HL-60/S4 treated with retinoic acid at 250 ng/mL for 4 days and 3 days (cell line): ENCODE measurements around the gene XKR7.
"Not testable (repeated sequence)": the region's sequence is repeated elsewhere in the genome, so short reads cannot be mapped to it uniquely, and the experiment has no call there.

Experiments
- in situ Hi-C: fragments of 300-500 bp; cut with MboI; formaldehyde crosslinking; loops from 2 replicates; pipeline ENCODE4 v1.7.0; 2022; ENCODE audit warnings: low sequenced_read_pairs

Gene XKR7, protein sequence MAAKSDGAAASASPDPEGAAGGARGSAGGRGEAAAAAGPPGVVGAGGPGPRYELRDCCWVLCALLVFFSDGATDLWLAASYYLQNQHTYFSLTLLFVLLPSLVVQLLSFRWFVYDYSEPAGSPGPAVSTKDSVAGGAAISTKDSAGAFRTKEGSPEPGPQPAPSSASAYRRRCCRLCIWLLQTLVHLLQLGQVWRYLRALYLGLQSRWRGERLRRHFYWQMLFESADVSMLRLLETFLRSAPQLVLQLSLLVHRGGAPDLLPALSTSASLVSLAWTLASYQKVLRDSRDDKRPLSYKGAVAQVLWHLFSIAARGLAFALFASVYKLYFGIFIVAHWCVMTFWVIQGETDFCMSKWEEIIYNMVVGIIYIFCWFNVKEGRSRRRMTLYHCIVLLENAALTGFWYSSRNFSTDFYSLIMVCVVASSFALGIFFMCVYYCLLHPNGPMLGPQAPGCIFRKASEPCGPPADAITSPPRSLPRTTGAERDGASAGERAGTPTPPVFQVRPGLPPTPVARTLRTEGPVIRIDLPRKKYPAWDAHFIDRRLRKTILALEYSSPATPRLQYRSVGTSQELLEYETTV

DNA sequence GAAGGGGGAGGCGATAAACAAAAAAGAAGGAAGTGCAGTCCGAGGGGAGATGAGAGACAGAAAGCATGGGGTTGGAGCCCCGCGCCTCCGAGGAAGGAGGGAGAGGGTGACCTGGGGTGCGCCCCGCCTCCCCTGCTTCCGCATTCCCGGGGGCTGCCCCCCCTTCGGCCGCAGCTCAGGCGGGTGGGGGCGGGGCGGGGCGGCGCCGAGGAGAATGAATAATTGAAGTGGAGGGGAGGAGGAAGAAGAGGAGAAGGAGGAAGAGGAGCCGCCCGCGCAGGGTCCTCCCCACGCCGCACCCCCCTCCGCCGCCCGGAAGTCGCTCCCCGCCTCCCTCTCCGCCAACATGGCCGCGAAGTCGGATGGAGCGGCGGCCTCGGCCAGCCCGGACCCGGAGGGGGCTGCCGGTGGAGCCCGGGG, at the start of gene XKR7:
Gene XKR7, plus strand, starts transcription at position 322 of the 420 bp plus-strand sequence. Its CDS starts 25 bp downstream, at position 347.
- in situ Hi-C loops, result no loop called here

DNA sequence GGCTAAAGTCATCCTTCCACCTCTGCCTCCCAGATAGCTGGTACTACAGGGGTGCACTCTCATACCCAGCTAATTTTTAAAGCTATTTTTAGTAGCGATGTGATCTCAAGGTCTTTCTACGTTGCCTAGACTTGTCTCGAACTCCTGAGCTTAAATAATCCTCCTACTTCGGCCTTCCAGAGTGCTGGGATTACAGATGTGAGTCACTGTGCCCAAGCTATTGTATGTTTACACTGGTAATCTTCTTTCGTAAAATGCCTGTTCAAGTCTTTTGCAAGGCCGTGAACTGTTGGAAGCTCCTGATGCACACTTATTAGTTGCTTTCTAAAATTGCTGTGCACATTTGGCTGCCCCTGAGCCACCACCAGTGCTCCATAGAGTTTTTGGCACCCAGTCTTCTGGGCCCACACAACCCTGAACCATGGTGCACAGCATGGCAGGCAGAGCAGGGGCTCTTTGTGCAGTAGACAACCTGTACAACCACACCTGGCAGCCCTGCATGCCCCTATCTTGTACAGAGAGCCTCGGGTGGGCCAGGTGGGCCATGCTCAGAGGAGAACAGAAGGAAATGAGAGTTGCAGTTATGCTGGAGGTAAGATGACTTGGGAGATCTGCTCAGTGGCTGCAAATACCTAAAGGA, 49.4 kb upstream of the XKR7 start:
- in situ Hi-C loops, result no loop called here

DNA sequence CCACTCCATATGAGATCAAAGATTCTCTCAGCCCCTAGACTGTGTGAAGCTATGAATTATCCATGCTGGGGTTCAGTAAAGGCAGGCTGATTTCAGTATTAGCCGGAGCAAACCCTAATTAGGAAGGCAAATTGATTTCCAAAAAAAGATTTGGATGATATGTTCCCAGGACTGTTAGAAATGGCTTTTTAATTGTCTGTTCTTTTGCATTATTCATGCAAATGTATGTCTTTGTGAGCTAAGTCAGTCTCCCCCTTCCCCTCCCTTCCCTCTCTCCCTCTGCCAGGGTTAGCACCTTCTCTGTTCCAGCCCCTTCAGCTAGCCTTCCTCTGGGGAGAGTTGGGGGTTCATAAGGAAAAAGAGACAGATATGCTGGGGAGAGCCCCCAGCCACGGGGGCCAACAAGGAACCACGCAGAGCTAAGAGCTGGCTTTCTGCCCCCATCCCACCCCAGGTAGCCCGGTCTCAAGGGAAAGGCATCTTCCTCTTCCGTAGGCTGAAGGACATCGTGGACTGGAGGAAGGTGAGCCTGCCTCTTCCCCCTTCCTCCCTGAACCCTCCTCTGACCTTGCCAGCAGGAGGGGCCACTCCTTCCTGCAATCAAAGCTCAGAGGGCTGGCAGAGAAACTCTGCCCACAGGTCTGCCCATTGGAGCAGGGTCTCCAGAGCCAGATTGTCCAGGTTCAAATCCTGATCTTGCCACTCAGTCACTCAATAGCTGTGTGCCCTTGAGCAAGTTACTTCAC, 48.4 kb upstream of the XKR7 start:
- in situ Hi-C loops, result no loop called here

DNA sequence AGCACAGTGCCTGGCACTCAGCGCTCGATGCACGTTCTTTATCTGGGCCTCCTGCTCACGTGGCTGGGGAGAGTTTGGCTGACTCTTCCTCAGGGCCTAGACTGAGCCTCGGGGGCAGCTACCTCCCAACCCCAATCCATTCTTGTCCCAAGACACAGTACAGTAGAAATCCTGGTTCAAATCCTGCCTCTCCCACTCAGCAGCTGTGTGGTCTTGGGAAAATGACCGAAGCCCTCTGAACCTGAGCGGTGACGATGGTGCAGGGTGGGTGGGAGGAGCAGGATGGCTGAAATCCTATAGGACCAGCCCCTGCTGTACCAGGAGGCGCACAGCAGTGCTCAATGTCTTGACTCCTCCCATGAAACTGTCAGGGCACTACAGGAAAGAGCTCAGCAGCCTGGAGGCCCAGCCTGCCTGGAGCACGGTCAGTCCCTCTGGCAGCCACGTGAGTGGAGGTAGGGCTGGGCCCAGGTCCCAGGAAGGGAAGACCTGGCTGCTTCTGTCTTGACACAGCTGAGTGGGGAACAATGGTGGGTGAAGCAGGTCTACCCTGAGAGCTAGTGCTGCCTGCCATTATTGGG, 47.6 kb upstream of the XKR7 start:
- in situ Hi-C loops, result no loop called here

DNA sequence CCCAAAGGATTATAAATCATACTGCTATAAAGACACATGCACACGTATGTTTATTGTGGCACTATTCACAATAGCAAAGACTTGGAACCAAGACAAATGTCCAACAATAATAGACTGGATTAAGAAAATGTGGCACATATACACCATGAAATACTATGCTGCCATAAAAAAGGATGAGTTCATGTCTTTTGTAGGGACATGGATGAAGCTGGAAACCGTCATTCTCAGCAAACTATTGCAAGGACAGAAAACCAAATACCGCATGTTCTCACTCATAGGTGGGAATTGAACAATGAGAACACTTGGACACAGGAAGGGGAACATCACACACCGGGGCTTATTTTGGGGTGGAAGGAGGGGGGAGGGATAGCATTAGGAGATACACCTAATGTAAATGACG, 46.5 kb upstream of the XKR7 start:
- in situ Hi-C loops, result not testable (repeated sequence)

DNA sequence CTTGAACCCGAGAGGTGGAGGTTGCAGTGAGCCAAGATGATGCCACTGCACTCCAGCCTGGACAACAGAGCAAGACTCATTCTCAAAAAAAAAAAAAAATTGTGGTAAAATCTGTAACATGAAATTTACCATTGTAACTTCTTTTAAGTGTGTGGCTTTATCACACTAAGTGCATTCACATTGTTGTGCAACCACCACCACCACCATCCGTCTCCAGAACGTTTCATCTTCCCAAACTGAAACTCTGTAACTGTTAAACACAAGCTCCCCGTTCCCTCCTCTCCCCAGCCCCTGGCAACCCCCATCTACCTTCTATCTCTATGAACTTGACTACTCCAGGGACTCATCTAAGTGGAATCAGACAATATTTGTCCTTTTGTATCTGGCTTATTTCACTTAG, 45.8 kb upstream of the XKR7 start:
- in situ Hi-C loops, result no loop called here

DNA sequence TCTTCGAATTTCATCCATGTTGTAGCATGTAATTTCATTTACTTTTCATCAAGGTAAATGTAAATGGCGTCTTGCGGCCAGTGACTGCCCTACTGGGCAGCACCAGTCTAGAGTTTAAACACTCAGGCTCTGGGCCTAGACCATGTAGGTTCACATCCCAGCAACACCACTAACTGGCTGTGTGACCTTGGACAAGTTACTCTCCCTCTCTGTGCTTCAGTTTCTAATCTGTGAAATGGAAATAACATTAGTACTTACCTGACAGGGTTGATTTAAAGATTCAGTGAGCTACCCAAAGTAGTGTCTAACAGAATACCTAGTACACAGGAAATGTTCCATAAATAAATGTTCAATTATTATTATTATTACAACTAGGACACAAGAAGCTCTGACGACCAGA, 45.4 kb upstream of the XKR7 start:
- in situ Hi-C loops, result no loop called here

DNA sequence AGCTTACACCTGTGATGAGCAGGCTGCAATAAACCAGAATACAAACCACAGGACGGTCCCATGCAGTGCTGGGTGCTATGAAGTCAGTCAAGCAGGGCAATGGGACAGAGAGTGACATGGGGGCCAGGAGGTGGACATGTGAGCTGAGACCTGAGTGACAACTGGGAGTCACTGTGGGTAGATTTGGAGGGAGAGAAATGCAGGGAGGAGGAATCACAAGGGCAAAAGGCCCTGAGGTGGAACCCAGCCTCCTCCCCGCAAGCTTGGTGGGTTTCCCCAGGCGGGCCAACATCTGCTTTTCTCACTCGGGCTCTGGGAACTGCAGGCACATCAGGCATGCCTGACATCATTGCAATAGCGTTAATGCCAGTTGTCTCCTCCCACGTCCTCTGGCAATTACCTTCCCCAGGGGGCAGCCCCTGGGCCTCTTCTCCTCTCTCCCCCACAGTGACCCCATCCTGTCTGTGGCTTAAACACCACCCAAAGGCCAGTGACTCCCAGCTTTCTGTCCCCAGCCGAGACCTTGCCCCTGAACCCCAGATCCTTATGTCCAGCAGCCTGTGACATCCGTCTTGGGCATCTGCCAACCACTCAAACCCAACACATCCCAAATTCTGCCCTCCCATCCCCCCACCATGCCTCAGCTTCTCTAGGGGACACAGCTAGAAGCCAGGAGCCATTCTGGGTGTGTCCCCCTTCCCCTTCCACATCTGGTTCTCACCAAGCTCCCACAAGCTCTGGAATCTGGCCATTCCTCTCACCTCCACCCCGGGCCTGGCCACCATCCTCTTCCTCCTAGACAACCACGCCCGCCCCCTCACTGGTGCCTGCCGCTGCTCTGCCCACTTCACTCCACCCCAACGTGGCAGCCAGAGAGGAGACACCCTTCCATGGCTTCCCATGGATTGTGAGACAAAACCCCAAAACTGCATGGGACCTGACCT, 44.3 kb upstream of the XKR7 start:
- in situ Hi-C loops, result no loop called here

DNA sequence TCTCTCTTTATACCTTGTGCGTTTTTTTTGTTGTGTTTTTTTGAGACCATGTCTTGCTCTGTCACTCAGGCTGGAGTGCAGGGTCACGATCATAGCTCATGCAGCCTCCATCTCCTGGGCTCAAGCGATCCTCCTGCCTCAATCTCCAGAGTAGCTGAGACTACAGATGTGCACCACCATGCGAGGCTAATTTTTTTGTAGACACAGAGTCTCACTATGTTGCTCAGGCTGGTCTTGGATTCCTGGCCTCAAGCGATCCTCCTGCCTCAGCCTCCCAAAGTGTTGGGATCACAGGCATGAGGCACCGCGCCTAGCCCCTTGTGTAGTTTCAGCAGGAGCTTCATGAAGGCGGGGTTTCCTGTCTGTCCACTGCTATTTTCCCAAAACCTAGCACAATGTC, 43.4 kb upstream of the XKR7 start:
- in situ Hi-C loops, result no loop called here

DNA sequence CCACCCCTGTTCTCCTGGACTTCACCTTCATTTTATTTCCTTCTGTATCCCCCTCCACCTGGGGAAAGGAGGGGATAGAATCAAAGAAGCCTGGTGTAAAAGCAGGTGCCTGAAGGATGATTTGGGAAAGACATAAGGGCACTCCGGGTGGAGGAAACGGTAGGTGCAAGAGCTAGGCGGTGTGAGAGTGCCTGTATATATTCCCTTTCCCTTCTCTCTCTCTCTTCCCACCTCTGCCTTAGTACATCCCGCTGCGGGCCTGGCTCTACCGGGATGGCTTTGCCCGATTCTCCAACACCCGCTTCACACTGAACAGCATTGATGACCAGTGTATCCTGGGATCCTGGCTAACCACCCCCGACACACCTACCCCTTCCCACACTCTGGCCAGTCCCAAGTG, 42.3 kb upstream of the XKR7 start:
- in situ Hi-C loops, result no loop called here

DNA sequence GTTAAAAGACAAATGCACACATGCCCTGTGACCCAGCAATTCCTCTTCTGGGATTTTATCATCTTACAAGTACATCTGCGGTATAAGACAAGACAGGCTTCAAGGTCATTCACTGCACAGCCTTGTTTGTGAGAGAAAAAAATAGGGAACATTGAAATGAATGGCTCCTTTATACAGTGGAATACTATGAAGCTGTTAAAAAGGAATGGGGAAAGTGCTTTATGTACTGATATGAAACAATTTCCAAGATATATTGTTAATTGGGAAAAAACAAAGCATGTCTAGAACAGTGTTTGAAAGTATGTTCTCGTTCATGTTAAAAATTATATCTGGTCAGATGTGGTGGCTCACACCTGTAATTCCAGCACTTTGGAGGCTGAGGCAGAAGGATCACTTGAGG, 41.5 kb upstream of the XKR7 start:
- in situ Hi-C loops, result no loop called here

DNA sequence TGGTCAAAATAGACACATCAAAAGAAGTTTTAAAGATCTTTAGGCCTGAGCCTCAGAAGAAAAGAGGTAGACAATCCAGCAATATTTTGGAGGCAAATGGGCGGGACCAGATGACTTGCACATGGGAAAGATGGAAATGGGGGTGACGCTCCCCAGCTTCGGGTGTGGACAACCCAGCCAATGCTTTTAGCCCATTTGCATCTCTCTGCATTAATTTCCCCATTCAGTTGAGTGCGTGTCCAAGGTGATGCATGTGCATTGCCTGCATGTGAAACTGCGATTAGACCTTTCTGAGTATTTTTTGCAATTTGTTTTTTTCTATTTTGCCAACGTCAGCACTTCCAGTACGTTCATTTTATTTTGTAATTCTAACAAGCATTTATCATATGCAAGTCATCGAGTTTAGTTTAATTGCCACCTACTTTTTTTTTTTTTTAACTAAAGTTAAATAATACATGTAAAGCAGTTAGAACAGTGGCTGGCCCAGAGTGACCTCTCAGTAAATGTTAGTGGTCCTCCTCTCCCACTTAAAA, 40.3 kb upstream of the XKR7 start:
- in situ Hi-C loops, result no loop called here

DNA sequence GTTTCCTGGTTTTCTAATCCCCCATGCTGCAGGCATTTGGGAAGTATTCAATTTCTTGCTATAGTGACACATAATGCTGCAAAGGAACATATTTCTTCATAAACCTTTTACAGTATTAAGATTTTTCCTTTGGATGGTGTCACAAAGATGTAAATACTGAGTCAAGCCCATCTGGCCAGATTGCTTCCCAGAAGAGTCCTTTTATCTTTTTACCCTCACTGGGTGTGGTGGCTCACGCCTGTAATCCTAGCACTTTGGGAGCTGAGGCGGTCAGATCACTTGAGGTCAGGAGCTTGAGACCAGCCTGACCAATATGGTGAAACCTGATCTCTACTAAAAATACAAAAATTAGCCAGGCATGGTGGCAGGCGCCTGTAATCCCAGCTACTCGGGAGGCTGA, 38.3 kb upstream of the XKR7 start:
- in situ Hi-C loops, result not testable (repeated sequence)

DNA sequence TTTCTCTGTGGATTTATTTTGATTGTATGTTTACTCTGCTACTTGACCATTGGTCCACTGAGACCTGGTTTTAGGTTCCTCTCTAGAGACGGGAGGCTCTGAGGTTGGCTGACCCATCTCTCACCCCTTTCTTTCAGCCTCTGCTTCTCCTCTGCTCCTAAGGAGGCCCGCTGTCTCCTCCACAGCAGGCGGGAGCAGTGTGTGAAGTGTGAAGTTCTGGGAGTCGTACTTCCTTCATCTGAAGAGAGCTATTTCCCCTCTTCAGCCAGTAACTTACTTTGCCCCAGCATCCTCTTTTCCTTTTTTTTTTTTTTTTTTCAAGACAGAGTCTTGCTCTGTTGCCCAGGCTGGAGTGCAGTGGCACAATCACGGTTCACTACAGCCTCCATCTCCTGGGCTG, 37.2 kb upstream of the XKR7 start:
- in situ Hi-C loops, result no loop called here

DNA sequence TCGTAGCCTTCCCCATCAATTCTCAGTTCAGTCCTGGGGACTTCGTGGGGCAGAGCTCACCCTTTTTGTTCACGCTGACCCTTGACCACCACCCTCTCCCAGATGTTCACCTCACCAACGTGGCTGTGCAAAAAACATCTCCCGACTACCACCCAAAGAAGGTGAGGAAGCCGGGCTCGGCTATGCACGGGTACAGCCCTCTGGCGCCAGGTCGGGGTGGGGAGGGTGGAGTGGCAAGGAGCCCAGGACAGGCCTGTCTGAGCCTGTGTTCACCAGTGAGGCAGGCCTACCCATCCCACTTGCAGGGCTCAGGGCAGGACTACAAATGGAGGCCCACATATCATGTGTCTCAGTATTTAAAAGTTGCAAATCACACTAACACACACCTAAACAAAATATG, 34.3 kb upstream of the XKR7 start:
- in situ Hi-C loops, result no loop called here

DNA sequence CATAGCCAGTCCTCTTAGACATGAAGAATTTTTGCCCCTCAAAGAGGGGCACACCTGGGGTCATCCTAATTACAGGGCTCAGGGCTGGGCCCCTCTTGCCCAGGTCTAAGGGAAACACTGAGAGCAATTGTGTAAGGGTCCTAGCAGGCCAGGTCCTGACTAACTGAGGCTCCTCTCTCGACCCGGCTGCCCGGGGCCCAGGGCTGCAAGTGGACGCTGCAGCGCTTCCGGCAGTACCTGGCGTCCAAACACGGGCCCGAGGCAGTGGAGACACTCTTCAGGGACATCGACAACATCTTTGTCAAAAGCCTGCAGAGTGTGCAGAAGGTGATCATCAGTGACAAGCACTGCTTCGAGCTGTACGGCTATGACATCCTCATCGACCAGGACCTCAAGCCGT, 33.5 kb upstream of the XKR7 start:
- in situ Hi-C loops, result no loop called here

DNA sequence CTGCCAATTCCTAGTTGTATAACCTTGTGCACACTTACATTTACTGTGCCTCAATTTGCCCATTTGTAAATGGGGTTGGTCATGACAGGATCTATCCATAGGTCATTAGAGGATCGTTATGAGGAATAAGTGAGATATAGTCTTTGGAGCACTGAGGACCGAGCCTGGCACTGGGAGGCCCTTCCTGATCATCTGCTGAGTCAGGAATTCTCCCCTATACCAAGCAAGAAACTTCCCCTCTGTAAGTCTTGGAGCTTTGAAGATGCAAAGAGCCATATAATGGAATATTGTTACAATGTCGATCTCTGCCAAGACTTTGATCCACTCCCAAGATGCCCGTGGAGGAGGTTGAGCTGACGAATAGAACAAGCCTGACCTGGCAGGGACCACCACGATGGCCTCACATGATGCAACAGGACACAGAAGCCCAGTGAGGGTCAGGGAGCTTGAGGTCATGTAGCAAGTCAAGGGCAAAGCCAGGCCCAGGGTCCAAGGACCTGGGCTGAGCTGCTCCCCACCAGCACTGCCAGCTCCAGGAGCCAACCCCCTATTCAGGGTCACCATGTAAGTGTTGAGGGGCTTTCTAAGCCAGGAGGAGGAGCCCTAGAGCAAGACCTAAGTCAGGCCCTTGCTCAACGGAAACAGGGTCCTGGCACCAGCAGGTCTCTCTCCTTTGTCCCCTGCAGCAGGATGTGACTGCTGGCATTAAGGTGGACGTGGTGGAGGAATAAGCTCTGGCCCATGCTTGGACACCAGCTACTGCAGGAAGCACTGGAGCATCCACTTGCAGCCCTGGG, 32.8 kb upstream of the XKR7 start:
- in situ Hi-C loops, result no loop called here

DNA sequence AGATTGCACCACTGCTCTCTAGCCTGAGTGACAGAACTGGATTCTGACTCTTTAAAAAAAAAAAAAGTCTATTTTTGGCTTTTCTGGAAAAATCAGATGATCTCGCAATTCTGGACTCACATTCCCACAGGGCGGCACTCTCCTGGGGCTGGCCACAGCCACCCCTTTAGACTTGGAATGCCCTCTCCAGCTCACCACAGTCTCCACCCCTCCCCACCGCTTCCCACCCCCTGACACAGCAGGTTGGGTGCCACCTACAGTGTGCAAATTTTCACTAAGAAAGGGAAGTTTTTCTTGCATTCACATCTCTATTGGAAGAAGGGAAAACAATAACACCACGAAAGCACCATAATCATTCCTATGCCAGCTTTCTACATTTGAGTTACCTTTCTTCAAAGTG, 31.5 kb upstream of the XKR7 start:
- in situ Hi-C loops, result no loop called here

DNA sequence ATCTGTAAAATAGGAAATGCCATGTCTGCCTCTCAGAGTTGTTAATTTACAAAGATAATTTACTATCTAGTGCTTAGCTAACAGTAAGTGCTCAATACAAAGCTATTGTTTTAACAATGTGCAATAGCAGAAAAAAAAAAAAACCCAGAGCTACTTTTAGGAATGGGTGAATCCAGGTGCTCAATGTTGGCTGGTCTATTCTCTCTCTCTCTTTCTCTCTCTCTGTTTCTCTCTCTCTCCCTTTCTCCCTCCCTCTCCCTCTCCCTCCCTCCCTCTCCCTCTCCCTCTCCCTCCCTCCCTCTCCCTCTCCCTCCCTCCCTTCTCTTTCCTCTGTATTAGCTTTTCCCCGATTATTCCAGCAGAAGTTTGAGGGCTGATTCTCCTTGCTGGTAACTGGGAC, 30.1 kb upstream of the XKR7 start:
- in situ Hi-C loops, result no loop called here
